ENCODE results near the gene MYOCOS.

DNA sequence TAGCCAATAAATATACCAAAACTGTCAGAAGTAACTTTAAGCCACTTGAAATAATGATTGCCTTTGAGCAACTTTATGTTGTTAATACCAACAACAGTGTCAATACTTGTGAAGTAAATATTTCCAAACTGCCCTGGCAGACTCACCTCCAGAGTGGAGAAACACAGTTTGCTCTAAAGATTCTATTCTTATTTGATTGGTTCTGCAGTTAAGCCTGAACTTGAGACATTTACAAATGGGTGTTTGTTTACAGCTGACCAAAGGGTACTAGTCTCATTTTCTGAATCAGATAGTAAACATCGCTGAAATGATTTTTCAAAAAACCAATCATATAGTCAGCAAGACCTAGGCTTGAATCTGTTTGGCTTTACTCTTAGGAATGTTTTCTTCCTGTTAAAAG is 31.8 kb downstream of the MYOCOS start:
- TF ChIP-seq CTCF (IDR thresholded peaks at IDR 0.05) (no peak), POLR2A (IDR thresholded peaks at IDR 0.05) (no peak)
